ENCODE measurements around the gene TEDC2. TPM values are rescaled to one million over a fixed set of nuclear protein-coding genes. Genes with fewer than 3 reads are reported as not detected.

The TEDC2 gene
- total RNA-seq, 1 experiment from 2014 or later = 28.2 TPM

GRCh38 chr16:2450975-2451381 lies 8.9 kb upstream of the TEDC2 start:
- BruUV-seq (replicated peaks) = no TSS peak
- Mint-ChIP-seq H3K4me1 (ENCODE audit: low read depth, unreplicated experiment) (no peaks in the 10 kb centered on the region), H3K4me3 (ENCODE audit: low read depth, unreplicated experiment) (no peak overlapping the region), H3K27ac (ENCODE audit: unreplicated experiment) (no peak overlapping the region), H3K27me3 (ENCODE audit: unreplicated experiment) (no peaks in the 10 kb centered on the region), H3K9me3 (ENCODE audit: low read depth, unreplicated experiment) (no peaks in the 10 kb centered on the region), H3K36me3 (ENCODE audit: insufficient read depth, unreplicated experiment) (peaks cover 84% of the 10 kb centered on the region)
- intact Hi-C loops (cut with micrococcal nuclease; ENCODE audit: unreplicated experiment) = no loop called here
- DNase-seq = no peak
- no peak for TF ChIP-seq CTCF (IDR thresholded peaks at IDR 0.05; ENCODE audit: unreplicated experiment)
- CTCF ChIA-PET = no interaction called here

DNA sequence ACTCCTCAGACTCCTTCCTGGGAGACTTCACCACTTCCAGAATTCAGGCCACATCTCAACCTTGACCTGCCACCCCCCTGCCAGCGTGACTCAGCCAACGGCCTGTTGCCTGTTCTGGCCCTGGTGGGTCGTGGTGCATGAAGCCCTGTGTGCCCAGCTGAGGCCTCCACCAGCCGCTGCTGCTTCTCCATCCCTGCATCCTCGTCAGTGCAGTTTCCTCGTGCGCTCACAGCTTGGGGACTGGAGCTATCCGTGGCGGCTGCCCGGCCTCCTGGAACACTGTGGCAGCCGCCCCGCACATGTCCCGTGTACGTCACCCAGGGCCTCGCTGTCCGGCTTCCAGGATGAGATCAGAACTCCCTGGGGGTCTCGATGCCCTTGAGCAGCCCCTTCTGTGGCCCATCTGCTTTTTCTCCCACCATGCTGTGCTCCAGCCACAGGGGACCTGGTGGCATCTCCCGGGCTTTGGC lies 8.0 kb upstream of the TEDC2 start:
- Mint-ChIP-seq H3K4me3 (ENCODE audit: low read depth, unreplicated experiment) (no peak overlapping the region), H3K27me3 (ENCODE audit: unreplicated experiment) (no peaks in the 10 kb centered on the region), H3K9me3 (ENCODE audit: low read depth, unreplicated experiment) (no peaks in the 10 kb centered on the region), H3K36me3 (ENCODE audit: insufficient read depth, unreplicated experiment) (peaks cover 76% of the 10 kb centered on the region), H3K4me1 (ENCODE audit: low read depth, unreplicated experiment) (no peaks in the 10 kb centered on the region), H3K27ac (ENCODE audit: unreplicated experiment) (no peak overlapping the region)
- BruUV-seq (replicated peaks) = no TSS peak
- CTCF ChIA-PET = interaction anchor here (0.7 to 0.8 kb wide), 2 partner anchors 12 to 1912 kb away, joined by 3 to 9 read pairs; no protein-coding TSS in a partner anchor
- TF ChIP-seq CTCF (IDR thresholded peaks at IDR 0.05; ENCODE audit: unreplicated experiment) = no peak
- no peak for DNase-seq
- intact Hi-C loops (cut with micrococcal nuclease; ENCODE audit: unreplicated experiment) = no loop called here

- intact Hi-C loops (cut with micrococcal nuclease; ENCODE audit: unreplicated experiment) = no loop called here
- DNase-seq = no peak
- Mint-ChIP-seq H3K9me3 (ENCODE audit: low read depth, unreplicated experiment) (no peaks in the 10 kb centered on the region), H3K27ac (ENCODE audit: unreplicated experiment) (no peak overlapping the region), H3K27me3 (ENCODE audit: unreplicated experiment) (no peaks in the 10 kb centered on the region), H3K4me3 (ENCODE audit: low read depth, unreplicated experiment) (no peak overlapping the region), H3K36me3 (ENCODE audit: insufficient read depth, unreplicated experiment) (peaks cover 74% of the 10 kb centered on the region), H3K4me1 (ENCODE audit: low read depth, unreplicated experiment) (no peaks in the 10 kb centered on the region)
- no peak for TF ChIP-seq CTCF (IDR thresholded peaks at IDR 0.05; ENCODE audit: unreplicated experiment)
- CTCF ChIA-PET = interaction anchor here (0.7 kb wide), 1 partner anchor 11 kb away, joined by 3 read pairs; no protein-coding TSS in a partner anchor
- no TSS peak for BruUV-seq (replicated peaks)
Measured at GRCh38 chr16:2452650-2453049, 7.3 kb upstream of the TEDC2 start.

DNA sequence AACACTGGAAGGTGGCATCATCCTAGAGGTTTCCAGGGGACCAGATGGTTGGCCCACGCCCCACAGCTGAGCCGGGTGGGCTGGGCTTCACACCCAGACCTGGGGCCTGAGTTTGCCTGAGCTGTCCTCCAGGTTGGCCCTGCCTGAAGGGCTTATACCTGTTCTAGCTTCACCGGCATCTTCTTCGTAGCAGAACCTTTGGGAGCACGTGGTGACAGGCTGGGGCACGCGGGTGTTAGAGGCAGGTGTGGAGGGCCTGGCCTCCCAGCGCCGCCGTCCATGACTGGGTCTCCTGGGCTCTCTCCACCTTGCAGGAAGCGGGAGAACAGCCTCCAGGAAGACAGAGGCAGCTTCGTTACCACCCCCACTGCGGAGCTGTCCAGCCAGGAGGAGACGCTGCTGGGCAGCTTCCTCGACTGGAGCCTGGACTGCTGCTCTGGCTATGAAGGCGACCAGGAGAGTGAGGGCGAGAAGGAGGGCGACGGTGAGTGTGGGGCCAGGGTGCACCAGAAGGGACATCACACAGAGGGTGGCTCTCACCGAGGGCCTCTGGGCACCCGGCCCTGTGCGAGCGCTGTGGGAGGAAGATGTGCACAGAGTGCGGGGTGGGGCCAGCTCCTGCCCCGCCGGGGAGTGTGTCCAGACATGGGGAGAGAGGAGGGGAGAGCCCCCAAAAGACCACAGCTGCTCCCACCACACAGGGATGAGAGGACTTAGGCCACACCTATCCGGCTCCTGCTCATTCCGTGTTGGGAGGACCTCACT lies 4.6 kb upstream of the TEDC2 start:
- H3K9me3 Mint-ChIP-seq (ENCODE audit: low read depth, unreplicated experiment) = no peaks in the 10 kb centered on the region
- intact Hi-C loops (cut with micrococcal nuclease; ENCODE audit: unreplicated experiment) = no loop called here
- no peak overlapping the region for H3K27ac Mint-ChIP-seq (ENCODE audit: unreplicated experiment)
- peaks cover 21% of the 10 kb centered on the region for H3K4me1 Mint-ChIP-seq (ENCODE audit: low read depth, unreplicated experiment)
- peaks cover 74% of the 10 kb centered on the region for H3K36me3 Mint-ChIP-seq (ENCODE audit: insufficient read depth, unreplicated experiment)
- TF ChIP-seq CTCF (IDR thresholded peaks at IDR 0.05; ENCODE audit: unreplicated experiment) = no peak
- BruUV-seq (replicated peaks) = no TSS peak
- H3K4me3 Mint-ChIP-seq (ENCODE audit: low read depth, unreplicated experiment) = no peak overlapping the region
- CTCF ChIA-PET = no interaction called here
- no peak for DNase-seq
- H3K27me3 Mint-ChIP-seq (ENCODE audit: unreplicated experiment) = no peaks in the 10 kb centered on the region

Data from Calu3 (cell line).